Naive B cell (primary cell): Measurements from ENCODE around the gene RABEPK. TPM values are rescaled to one million over a fixed set of nuclear protein-coding genes. Genes with fewer than 3 reads are reported as not detected.
A peak's percentile ranks its signal among the peaks of the same experiment; 100 is the strongest.

Experiments used
- ATAC-seq, 2 donors: fragments of 150-1000 bp; cut with Tn5 transposase; 2 replicates each; pipeline ENCODE4 v1.10.0; 2021; ENCODE audit warnings: low read depth in 2 of 2, mild to moderate bottlenecking in 2 of 2, moderate library complexity in 2 of 2
- DNase-seq: peaks from one replicate; pipeline ENCODE4 v3.0.0; 2022
- H3K27ac Mint-ChIP-seq, 6 donors: one replicate each; pipeline ENCODE4 v1.8.0; 2020 to 2022; ENCODE audit warnings: mild to moderate bottlenecking in 6 of 6, mixed read lengths in 6 of 6, moderate library complexity in 5 of 6, inconsistent platforms in 2 of 6
- H3K27me3 Mint-ChIP-seq, 3 donors: one replicate each; pipeline ENCODE4 v1.8.0; 2021 to 2022; ENCODE audit warnings: mixed read lengths in 3 of 3, mild to moderate bottlenecking in 1 of 3
- H3K36me3 Mint-ChIP-seq, 2 donors: one replicate each; pipeline ENCODE4 v1.8.0; 2020 to 2022; ENCODE audit warnings: mixed read lengths in 2 of 2, inconsistent platforms in 1 of 2, mild to moderate bottlenecking in 1 of 2
- H3K4me1 Mint-ChIP-seq, 3 donors: one replicate each; pipeline ENCODE4 v1.8.0; 2020 to 2022; ENCODE audit warnings: mixed read lengths in 3 of 3, inconsistent platforms in 1 of 3, mild to moderate bottlenecking in 1 of 3, moderate library complexity in 1 of 3
- H3K4me3 Mint-ChIP-seq, 8 donors: one replicate each; pipeline ENCODE4 v1.8.0; 2020 to 2022; ENCODE audit warnings: mild to moderate bottlenecking in 8 of 8, mixed read lengths in 8 of 8, moderate library complexity in 8 of 8, inconsistent platforms in 2 of 8
- H3K9me3 Mint-ChIP-seq, 7 donors: one replicate each; pipeline ENCODE4 v1.8.0; 2020 to 2022; ENCODE audit warnings: mixed read lengths in 7 of 7, mild to moderate bottlenecking in 5 of 7, inconsistent platforms in 2 of 7, moderate library complexity in 1 of 7
- polyA plus RNA-seq, 6 donors: library from polyadenylated mRNA; unstranded; fragments of 300-500 nt; fragmentation: Illumina TruSeq; gene quantifications; one replicate each; pipeline ENCODE4 v1.2.3, GENCODE V29; 2021; ENCODE audit warnings: low read depth in 6 of 6

RABEPK gene
- polyA plus RNA-seq, 6 donors from 2014 or later: 6.8 to 18.6 (median 14.1) TPM

DNA sequence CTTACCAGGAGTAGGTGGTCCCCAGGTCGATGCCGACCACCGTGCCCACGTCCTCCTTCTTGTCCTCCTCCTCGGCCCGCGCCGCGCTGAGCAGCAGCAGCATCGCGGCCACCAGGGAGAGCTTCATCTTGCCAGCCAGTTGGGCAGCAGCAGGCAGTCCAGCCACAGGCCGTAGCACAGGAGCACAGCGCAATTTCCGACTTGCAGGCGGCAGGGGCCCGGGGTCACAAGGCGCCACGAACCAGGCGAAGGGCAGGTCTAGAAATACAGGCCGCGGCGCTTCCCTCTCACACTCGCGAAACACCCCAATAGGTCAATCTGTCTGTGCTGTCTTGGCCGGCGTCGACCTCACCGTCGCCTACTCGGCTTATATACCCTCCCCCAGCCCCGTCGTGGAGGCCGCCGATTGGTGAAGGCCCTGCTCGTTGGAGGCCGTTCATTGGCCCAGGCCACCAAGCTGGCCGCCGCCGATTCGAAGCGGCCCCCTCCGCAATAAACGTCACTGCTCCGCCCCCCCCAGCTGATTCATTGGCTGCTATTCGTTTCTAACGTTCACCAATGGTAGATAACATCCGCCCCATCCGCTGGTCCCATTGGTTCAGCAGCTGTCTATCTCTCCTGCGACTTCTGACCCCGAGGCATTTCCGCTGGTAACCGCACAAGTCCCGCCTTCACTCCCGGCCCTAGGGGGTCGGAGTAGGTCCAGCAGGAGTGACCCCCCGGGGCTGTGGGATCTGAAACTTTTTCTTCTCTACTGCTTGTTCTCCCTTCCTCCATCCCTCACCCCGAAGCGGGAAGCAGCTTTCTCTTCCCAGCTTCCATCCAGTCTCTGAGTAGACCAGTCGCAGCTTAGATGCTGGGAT lies 40.9 kb downstream of the RABEPK start, which contains the start of gene HSPA5:
HSPA5 (minus strand) TSS at position 344 of the 863 bp plus-strand sequence; CDS start at position 127, 217 bp downstream.
- H3K36me3 Mint-ChIP-seq: peaks cover 13 to 19% of the 10 kb centered on the region in 2 donors
- H3K4me1 Mint-ChIP-seq: peaks cover 32 to 57% (median 33%) of the 10 kb centered on the region in 3 donors
- H3K27ac Mint-ChIP-seq: peak within 1 kb of the TSS; percentile 97 to 100 (median 98)
- peak within 1 kb of the TSS; percentile 86 to 99 (median 97) for H3K4me3 Mint-ChIP-seq
- ATAC-seq (peak; percentile 87 to 91), DNase-seq (peak; percentile 99)
- H3K27me3 Mint-ChIP-seq: no peaks in the 10 kb centered on the region
- H3K9me3 Mint-ChIP-seq: no peaks in the 10 kb centered on the region

DNA sequence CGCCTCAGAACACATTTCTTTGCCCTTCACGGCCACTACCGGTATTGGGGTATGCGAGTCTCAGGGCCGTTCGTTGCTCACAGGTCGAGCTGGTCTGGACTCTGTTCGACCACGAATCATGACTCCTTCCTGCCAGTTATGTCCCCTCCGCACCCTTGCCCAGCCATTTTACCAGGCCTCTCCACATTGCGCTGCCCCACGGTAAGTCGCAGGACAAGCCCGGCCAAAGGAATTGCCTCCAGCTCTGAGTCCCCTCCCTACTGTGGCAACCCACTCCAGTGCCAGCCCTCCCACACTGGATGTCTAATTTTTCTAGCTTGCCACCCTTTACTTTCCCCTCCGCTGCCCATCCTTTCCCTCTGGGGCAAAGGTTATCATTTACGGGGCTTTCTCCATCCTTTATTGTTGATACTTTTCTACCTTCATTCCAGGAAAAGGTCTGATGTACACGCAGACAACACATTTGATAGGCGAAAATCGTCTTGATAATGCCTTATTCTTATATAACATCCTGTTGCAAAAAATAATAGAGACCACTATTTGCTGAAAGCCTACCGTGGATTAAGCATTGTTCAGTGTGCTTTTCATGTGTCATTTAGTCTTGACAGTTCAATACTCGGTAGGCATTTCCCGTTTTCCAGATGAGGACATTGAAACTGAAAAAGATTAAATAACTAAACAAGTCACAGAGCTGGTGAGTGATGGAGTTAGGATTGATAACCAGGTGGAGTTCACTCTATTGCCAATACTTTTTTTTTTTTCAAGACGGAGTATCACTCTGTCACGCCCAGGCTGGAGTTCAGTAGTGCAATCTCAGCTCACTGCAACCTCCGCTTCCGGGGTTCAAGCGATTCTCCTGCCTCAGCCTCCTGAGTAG lies 41.8 kb downstream of the RABEPK start:
- no peak for DNase-seq
- H3K4me1 Mint-ChIP-seq: peaks cover 25 to 49% (median 25%) of the 10 kb centered on the region in 3 donors

DNA sequence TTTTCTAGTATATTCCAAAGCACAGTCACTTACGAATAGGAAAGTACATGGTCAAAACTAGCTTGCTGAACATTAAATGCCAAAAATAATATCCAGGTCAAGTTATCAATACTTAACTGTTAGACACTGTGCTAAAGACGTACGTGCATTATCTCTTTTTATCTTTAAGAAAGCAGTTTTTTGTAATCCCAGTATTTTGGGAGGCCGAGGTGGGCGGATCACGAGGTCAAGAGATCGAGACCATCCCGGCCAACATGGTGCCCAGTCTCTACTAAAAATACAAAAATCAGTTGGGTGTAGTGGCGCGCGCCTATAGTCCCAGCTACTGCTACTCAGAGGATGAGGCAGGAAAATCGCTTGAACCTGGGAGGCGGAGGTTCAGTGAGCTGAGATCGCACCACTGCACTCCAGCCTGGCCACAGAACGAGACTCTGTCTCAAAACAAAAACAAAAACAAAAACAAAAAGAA lies 43.5 kb downstream of the RABEPK start:
- H3K36me3 Mint-ChIP-seq: peaks cover 5% of the 10 kb centered on the region in 2 donors
- H3K4me3 Mint-ChIP-seq: no peak overlapping the region
- peaks cover 17 to 32% (median 18%) of the 10 kb centered on the region in 3 donors for H3K4me1 Mint-ChIP-seq
- ATAC-seq: no peak
- no peaks in the 10 kb centered on the region for H3K27me3 Mint-ChIP-seq
- H3K27ac Mint-ChIP-seq: peak overlapping the region in 1 of 6 donors; percentile 57
- no peaks in the 10 kb centered on the region for H3K9me3 Mint-ChIP-seq
- DNase-seq: no peak

More for the DNA sequence above, 41.8 kb downstream of the RABEPK start:
- Mint-ChIP-seq H3K9me3 (no peaks in the 10 kb centered on the region), H3K27me3 (no peaks in the 10 kb centered on the region), H3K36me3 (peaks cover 10 to 13% of the 10 kb centered on the region in 2 donors), H3K4me3 (peak overlapping the region; percentile 86 to 99 (median 97)), H3K27ac (peak overlapping the region; percentile 97 to 100 (median 98))
- peak; percentile 2 to 3 for ATAC-seq

DNA sequence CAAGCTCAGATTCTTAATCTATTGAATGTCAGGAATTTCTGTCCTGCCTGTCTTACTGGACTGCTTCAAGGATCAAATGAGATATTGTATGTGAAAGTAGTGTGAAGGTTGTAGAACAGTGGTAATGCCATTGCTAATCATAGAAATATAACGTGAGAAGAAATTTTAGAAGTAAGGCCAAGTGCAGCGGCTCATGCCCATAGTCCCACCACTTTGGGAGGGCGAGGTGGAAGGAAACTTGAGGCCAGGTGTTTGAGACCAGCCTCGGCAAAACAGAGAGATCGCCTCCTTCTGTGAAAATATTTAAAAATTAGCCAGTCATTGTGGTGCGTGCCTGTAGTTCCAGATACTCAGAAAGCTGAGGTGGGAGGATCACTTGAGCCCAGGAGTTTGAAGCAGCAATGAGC lies 45.9 kb downstream of the RABEPK start:
- DNase-seq: no peak
- Mint-ChIP-seq H3K27ac (no peak overlapping the region), H3K9me3 (no peaks in the 10 kb centered on the region), H3K4me1 (peaks cover 8 to 10% (median 9%) of the 10 kb centered on the region in 3 donors), H3K4me3 (peak overlapping the region in 1 of 8 donors; percentile 33), H3K27me3 (no peaks in the 10 kb centered on the region), H3K36me3 (no peaks in the 10 kb centered on the region)
- ATAC-seq: no peak

DNA sequence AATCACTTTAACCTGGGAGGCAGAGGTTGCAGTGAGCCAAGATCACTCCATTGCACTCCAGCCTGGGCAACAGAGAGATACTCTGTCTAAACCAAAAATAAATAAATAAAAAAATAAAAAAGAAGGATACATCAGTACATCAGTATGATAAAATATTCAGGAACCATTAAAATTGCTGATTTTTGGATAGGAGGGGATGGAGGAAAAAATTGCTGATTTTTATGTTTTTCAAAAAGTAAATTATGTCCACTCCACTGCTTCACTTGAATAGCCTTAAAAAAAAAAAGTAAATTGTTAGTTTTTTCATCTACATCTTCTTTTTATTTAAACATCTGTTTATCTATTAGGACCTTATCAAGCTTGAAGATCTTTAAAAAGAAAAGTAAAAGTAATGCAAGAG lies 53.9 kb downstream of the RABEPK start:
- DNase-seq (no peak), ATAC-seq (no peak)
- Mint-ChIP-seq H3K27me3 (no peaks in the 10 kb centered on the region), H3K4me3 (no peak overlapping the region), H3K36me3 (no peaks in the 10 kb centered on the region), H3K4me1 (peaks cover 0 to 3% (median under 1%) of the 10 kb centered on the region in 3 donors), H3K9me3 (peaks cover 0 to under 1% (median 0%) of the 10 kb centered on the region in 7 donors), H3K27ac (no peak overlapping the region)

DNA sequence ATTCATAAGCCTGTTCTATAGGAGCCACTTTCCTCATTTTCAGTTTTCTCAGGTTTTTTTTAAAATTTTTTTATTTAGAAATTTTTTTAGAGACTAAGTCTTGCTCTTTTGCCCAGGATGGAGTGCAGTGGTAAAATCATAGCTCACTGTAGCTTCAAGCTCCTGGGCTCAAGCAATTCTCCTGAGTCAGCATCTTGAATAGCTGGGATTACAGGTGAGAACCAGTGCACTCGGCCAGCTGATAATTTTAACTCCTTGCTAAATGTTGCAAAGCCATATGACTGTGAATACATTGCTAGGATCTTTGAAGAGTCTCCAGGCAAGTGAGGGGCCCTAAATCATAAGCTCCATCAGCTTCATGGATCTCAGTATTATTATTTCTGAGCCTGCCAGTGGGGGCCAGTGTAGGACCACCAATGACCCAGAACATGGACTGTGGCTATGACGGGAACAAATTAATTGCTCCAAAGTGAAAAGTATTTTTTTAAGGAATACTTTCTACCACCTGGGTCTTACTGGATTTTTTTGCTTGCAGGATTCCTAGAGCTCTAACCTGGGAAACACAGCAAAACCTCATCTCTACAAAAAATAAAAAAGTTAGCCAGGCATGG lies 55.5 kb downstream of the RABEPK start:
- ATAC-seq (no peak), DNase-seq (no peak)
- Mint-ChIP-seq H3K4me3 (no peak overlapping the region), H3K4me1 (peaks cover 0 to 9% (median 4%) of the 10 kb centered on the region in 3 donors), H3K27ac (no peak overlapping the region), H3K36me3 (no peaks in the 10 kb centered on the region), H3K9me3 (peaks cover 0 to 7% (median 6%) of the 10 kb centered on the region in 7 donors), H3K27me3 (no peaks in the 10 kb centered on the region)

DNA sequence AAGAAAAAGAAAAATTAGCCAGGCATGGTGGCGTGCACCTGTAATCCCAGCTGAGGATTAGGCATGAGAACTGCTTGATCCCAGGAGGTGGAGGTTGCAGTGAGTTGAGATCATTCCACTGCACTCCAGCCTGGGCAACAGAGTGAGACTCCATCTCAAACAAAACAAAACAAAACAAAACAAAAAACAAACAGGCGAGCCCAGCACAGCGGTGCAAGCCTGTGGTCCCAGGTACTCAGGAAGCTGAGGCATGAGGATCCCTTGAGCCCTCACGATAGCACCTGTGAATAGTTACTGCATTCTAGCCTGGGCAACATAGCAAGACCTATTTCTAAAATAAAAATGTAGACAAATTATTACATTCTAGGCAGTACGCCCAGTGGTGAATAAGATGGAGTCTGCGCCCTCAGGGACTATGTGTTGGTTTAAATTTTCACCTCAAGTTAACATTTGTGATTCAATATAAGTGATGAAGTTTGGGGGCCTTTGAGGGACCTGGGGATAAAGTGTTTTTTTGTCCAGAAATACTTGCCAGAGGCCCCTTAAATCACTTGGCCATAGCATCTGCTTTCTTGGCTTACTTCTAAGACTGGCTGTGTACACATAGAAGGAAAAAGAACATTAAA lies 57.9 kb downstream of the RABEPK start:
- H3K4me3 Mint-ChIP-seq: peak overlapping the region in 1 of 8 donors; percentile 62
- peaks cover 10 to 23% (median 21%) of the 10 kb centered on the region in 3 donors for H3K4me1 Mint-ChIP-seq
- no peaks in the 10 kb centered on the region for H3K36me3 Mint-ChIP-seq
- H3K27me3 Mint-ChIP-seq: no peaks in the 10 kb centered on the region
- H3K27ac Mint-ChIP-seq: peak overlapping the region in 1 of 6 donors; percentile 20
- peaks cover 0 to 13% (median 9%) of the 10 kb centered on the region in 7 donors for H3K9me3 Mint-ChIP-seq
- no peak for ATAC-seq
- DNase-seq: no peak

DNA sequence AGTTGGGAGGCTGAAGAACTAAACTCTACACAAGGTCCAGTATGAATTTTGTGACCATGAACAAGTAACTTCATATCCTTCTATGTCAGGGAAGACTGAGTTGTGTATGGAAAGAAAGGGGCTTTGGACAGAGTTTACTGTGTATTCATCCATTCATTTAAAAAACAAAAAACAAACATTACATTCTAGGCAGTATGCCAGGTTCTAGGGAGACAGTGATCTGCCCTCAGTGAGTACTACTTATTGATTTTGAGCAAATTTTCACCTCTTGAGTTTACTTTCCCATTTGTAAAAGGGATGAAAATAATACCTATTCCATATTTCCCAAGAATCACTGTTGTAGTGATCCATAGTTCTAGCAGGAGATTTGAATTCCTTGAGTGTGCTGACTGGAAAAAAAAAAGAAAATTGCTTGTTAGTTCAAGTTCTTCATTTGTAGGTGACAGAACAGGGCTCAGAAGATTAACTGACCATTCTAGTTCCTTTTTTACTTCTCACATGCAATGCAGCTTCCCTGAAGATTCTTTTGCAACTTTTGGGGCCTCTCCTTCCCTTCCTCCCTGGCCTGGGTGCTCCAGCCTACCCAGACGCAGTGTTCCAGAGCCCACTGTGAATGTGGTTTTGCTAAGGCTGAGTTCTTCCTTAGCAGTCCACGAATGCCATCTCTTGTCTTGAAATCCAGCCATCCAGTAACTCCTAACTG lies 58.6 kb downstream of the RABEPK start:
- peaks cover 13 to 30% (median 28%) of the 10 kb centered on the region in 3 donors for H3K4me1 Mint-ChIP-seq
- H3K4me3 Mint-ChIP-seq: peak overlapping the region in 2 of 8 donors; percentile 41 to 62
- peaks cover 0 to 13% (median 9%) of the 10 kb centered on the region in 7 donors for H3K9me3 Mint-ChIP-seq
- no peaks in the 10 kb centered on the region for H3K36me3 Mint-ChIP-seq
- H3K27ac Mint-ChIP-seq: peak overlapping the region in 3 of 6 donors; percentile 14 to 79 (median 59)
- no peaks in the 10 kb centered on the region for H3K27me3 Mint-ChIP-seq
- no peak for DNase-seq
- ATAC-seq: no peak

GRCh38 chr9:125260561-125260960 lies 60.2 kb downstream of the RABEPK start:
- no peak for DNase-seq
- Mint-ChIP-seq H3K4me1 (peaks cover 22 to 44% (median 40%) of the 10 kb centered on the region in 3 donors), H3K4me3 (peak overlapping the region in 6 of 8 donors; percentile 88 to 99 (median 96))

GRCh38 chr9:125261501-125262293 lies 61.4 kb downstream of the RABEPK start, which contains the start of gene GAPVD1:
Gene GAPVD1 (plus strand): TSS chr9:125261826. CDS start chr9:125298922, 37,096 bp downstream.
- ATAC-seq (peak; percentile 87 to 88), DNase-seq (peak; percentile 96)
- peak within 1 kb of the TSS; percentile 88 to 99 (median 97) for H3K4me3 Mint-ChIP-seq
- H3K9me3 Mint-ChIP-seq: peaks cover 0 to 13% (median 9%) of the 10 kb centered on the region in 7 donors
- no peaks in the 10 kb centered on the region for H3K27me3 Mint-ChIP-seq
- peak within 1 kb of the TSS; percentile 95 to 100 (median 100) for H3K27ac Mint-ChIP-seq
- peaks cover 22 to 48% (median 40%) of the 10 kb centered on the region in 3 donors for H3K4me1 Mint-ChIP-seq
- no peaks in the 10 kb centered on the region for H3K36me3 Mint-ChIP-seq

More at GRCh38 chr9:125260561-125260960, 60.2 kb downstream of the RABEPK start:
- H3K36me3 Mint-ChIP-seq: no peaks in the 10 kb centered on the region
- no peak for ATAC-seq
- H3K27me3 Mint-ChIP-seq: no peaks in the 10 kb centered on the region
- peak overlapping the region; percentile 95 to 100 (median 100) for H3K27ac Mint-ChIP-seq
- H3K9me3 Mint-ChIP-seq: peaks cover 0 to 13% (median 9%) of the 10 kb centered on the region in 7 donors
